ENCODE data around the gene SLC10A7. TPM values are rescaled to one million over a fixed set of nuclear protein-coding genes. Genes with fewer than 3 reads are reported as not detected.
A peak's percentile ranks its signal among the peaks of the same experiment; 100 is the strongest.

SLC10A7 gene
- total and polyA plus RNA-seq, 2 of the 8 experiments (the other 6 are each of a cell fraction or from before 2014, with no cell fraction given) = 2.5 to 2.9 TPM

DNA sequence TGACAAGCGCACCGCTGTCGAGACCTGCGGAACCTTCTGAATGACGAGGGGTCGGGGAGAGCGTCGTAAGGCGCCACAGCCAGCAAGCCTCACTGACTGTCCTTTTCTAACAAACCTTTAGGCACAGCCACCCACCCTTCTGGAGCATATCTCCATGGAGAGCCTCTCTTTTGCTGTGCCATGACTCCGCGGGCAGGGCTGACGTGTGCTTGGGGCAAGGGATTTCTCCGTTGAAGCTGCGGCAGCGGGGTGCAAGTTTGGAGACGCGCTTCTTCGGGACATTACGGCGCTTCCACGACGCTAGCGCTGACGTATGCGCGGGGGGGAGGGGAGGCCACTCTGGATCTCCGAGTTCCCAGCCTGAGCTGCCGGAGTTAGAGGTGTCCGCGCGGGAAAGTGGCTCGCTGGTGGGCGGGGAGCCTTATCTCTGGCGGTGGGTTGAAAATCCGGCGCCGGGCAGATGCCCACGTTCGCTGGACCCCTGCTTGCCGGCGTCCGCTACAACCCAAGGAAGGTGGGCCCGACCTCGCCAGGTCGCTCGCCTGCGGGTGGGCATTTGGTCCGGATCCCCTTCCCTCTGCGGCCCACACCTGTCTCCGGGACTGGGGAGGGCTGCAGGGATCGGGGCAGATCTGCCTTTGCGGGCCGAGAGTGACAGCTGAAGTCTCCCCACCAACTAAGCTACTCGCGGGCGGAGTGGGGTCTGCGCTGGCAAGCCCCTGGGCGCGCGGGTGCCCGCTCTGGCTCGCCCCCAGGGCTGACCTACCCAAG, 543 bp upstream of the SLC10A7 start (continued):
- TF ChIP-seq, protein P1, sequence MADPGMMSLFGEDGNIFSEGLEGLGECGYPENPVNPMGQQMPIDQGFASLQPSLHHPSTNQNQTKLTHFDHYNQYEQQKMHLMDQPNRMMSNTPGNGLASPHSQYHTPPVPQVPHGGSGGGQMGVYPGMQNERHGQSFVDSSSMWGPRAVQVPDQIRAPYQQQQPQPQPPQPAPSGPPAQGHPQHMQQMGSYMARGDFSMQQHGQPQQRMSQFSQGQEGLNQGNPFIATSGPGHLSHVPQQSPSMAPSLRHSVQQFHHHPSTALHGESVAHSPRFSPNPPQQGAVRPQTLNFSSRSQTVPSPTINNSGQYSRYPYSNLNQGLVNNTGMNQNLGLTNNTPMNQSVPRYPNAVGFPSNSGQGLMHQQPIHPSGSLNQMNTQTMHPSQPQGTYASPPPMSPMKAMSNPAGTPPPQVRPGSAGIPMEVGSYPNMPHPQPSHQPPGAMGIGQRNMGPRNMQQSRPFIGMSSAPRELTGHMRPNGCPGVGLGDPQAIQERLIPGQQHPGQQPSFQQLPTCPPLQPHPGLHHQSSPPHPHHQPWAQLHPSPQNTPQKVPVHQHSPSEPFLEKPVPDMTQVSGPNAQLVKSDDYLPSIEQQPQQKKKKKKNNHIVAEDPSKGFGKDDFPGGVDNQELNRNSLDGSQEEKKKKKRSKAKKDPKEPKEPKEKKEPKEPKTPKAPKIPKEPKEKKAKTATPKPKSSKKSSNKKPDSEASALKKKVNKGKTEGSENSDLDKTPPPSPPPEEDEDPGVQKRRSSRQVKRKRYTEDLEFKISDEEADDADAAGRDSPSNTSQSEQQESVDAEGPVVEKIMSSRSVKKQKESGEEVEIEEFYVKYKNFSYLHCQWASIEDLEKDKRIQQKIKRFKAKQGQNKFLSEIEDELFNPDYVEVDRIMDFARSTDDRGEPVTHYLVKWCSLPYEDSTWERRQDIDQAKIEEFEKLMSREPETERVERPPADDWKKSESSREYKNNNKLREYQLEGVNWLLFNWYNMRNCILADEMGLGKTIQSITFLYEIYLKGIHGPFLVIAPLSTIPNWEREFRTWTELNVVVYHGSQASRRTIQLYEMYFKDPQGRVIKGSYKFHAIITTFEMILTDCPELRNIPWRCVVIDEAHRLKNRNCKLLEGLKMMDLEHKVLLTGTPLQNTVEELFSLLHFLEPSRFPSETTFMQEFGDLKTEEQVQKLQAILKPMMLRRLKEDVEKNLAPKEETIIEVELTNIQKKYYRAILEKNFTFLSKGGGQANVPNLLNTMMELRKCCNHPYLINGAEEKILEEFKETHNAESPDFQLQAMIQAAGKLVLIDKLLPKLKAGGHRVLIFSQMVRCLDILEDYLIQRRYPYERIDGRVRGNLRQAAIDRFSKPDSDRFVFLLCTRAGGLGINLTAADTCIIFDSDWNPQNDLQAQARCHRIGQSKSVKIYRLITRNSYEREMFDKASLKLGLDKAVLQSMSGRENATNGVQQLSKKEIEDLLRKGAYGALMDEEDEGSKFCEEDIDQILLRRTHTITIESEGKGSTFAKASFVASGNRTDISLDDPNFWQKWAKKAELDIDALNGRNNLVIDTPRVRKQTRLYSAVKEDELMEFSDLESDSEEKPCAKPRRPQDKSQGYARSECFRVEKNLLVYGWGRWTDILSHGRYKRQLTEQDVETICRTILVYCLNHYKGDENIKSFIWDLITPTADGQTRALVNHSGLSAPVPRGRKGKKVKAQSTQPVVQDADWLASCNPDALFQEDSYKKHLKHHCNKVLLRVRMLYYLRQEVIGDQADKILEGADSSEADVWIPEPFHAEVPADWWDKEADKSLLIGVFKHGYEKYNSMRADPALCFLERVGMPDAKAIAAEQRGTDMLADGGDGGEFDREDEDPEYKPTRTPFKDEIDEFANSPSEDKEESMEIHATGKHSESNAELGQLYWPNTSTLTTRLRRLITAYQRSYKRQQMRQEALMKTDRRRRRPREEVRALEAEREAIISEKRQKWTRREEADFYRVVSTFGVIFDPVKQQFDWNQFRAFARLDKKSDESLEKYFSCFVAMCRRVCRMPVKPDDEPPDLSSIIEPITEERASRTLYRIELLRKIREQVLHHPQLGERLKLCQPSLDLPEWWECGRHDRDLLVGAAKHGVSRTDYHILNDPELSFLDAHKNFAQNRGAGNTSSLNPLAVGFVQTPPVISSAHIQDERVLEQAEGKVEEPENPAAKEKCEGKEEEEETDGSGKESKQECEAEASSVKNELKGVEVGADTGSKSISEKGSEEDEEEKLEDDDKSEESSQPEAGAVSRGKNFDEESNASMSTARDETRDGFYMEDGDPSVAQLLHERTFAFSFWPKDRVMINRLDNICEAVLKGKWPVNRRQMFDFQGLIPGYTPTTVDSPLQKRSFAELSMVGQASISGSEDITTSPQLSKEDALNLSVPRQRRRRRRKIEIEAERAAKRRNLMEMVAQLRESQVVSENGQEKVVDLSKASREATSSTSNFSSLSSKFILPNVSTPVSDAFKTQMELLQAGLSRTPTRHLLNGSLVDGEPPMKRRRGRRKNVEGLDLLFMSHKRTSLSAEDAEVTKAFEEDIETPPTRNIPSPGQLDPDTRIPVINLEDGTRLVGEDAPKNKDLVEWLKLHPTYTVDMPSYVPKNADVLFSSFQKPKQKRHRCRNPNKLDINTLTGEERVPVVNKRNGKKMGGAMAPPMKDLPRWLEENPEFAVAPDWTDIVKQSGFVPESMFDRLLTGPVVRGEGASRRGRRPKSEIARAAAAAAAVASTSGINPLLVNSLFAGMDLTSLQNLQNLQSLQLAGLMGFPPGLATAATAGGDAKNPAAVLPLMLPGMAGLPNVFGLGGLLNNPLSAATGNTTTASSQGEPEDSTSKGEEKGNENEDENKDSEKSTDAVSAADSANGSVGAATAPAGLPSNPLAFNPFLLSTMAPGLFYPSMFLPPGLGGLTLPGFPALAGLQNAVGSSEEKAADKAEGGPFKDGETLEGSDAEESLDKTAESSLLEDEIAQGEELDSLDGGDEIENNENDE (IDR thresholded peaks at IDR 0.05; ENCODE audit: insufficient replicate concordance, low read length) = peak; percentile 99
- TF ChIP-seq ASH2L (IDR thresholded peaks at IDR 0.05; ENCODE audit: low read length) (peak; percentile 66), POLR2AphosphoS5 (IDR thresholded peaks at IDR 0.05; ENCODE audit: low read depth, low read length) (no peak), CTBP2 (IDR thresholded peaks at IDR 0.05; ENCODE audit: borderline replicate concordance, insufficient read depth, insufficient read length, low read length) (peak; percentile 46), CREB1 (IDR thresholded peaks at IDR 0.05) (peak; percentile 95), SRF (IDR thresholded peaks at IDR 0.05; ENCODE audit: low read depth, low read length) (no peak), SUZ12 (IDR thresholded peaks at IDR 0.05; ENCODE audit: low read length) (no peak)
